GM18861 (cell line): ENCODE results near the gene SLC45A2.
"Not testable (repeated sequence)": the region's sequence is repeated elsewhere in the genome, so short reads cannot be mapped to it uniquely, and the experiment has no call there.

Experiments
- ATAC-seq: cut with Tn5 transposase; IDR thresholded peaks from one replicate; pipeline ENCODE4 v1.9.1; 2021; ENCODE audit not compliant: unreplicated experiment

SLC45A2 gene

GRCh38 chr5:33929925-33930690 lies 54.4 kb downstream of the SLC45A2 start:
- no peak for ATAC-seq

- ATAC-seq: no peak
Measured at GRCh38 chr5:33928283-33928682, 56.2 kb downstream of the SLC45A2 start.

- no peak for ATAC-seq
Measured at GRCh38 chr5:33927685-33928084, 56.8 kb downstream of the SLC45A2 start.

GRCh38 chr5:33925278-33925677 lies 59.2 kb downstream of the SLC45A2 start:
- no peak for ATAC-seq

GRCh38 chr5:33921002-33921401 lies 63.5 kb downstream of the SLC45A2 start:
- no peak for ATAC-seq

GRCh38 chr5:33914844-33915243 lies 69.6 kb downstream of the SLC45A2 start:
- not testable (repeated sequence) for ATAC-seq

GRCh38 chr5:33906248-33906647 lies 78.2 kb downstream of the SLC45A2 start:
- not testable (repeated sequence) for ATAC-seq

GRCh38 chr5:33905381-33905780 lies 79.1 kb downstream of the SLC45A2 start:
- no peak for ATAC-seq

GRCh38 chr5:33903118-33903517 lies 81.4 kb downstream of the SLC45A2 start:
- ATAC-seq: no peak

- no peak for ATAC-seq
Measured at GRCh38 chr5:33901156-33901555, 83.3 kb downstream of the SLC45A2 start.
